Esophagus squamous epithelium (tissue), 5 donors: ENCODE measurements around the gene DNAJA3. TPM values are rescaled to one million over a fixed set of nuclear protein-coding genes. Genes with fewer than 3 reads are reported as not detected.

ENCODE experiments used
- DNase-seq: peaks from one replicate; lab custom pipeline; 2025; lab: John Stamatoyannopoulos, UW
- H3K27ac ChIP-seq, 4 donors: fragments of 200-600 bp; sonication (generic); one replicate each; pipeline ENCODE4 v1.5.1; 2016 to 2019; ENCODE audit warnings: mild to moderate bottlenecking in 1 of 4
- H3K27me3 ChIP-seq, 4 donors: fragments of 200-600 bp; sonication (generic); 1 replicate in 3 of 4; 2 replicates in 1 of 4; pipeline versions ENCODE4 v1.5.1 to v1.6.0; 2017 to 2021; ENCODE audit warnings: antibody characterized with exemption in 1 of 4
- H3K36me3 ChIP-seq, 3 donors: fragments of 200-600 bp; sonication (generic); one replicate each; pipeline ENCODE4 v1.5.1; 2016 to 2019
- H3K4me1 ChIP-seq, 3 donors: fragments of 200-600 bp; sonication (generic); one replicate each; pipeline ENCODE4 v1.5.1; 2017 to 2019
- H3K4me3 ChIP-seq, 4 donors: fragments of 200-600 bp; sonication (generic); 1 replicate in 3 of 4; 2 replicates in 1 of 4; pipeline ENCODE4 v1.5.1; 2016 to 2019; ENCODE audit warnings: mild to moderate bottlenecking in 2 of 4, moderate library complexity in 1 of 4
- H3K9me3 ChIP-seq, 3 donors: fragments of 200-600 bp; sonication (generic); one replicate each; pipeline ENCODE4 v1.5.1; 2016 to 2019
- CTCF ChIP-seq, 6 experiments: fragments of 450-650 bp in 4 of 6; fragments of 200-600 bp in 2 of 6; sonication (generic) in 2 of 6; IDR thresholded peaks; one replicate each; pipeline ENCODE4 v1.5.1; 2016 to 2019; ENCODE audit warnings: antibody characterized with exemption in 6 of 6, mild to moderate bottlenecking in 4 of 6, moderate library complexity in 4 of 6
- POLR2A ChIP-seq, 4 donors: fragments of 450-650 bp; IDR thresholded peaks; one replicate each; pipeline ENCODE4 v1.6.1; 2017; ENCODE audit warnings: antibody characterized with exemption in 4 of 4, mild to moderate bottlenecking in 4 of 4, moderate library complexity in 3 of 4
- WGBS, 2 donors: methylation state at CpG; one replicate each; pipeline ENCODE4 v1.1.5; 2018; 5-methylcytosine and 5-hydroxymethylcytosine counted together
- intact Hi-C: fragments of 100-400 bp; cut with DNase I; formaldehyde crosslinking; loops from one replicate; pipeline ENCODE4 v1.15.0; 2022
- total RNA-seq, 4 donors: library from RNA; depleted of rRNA; stranded (reverse); fragments of >200 nt; gene quantifications; one replicate each; pipeline ENCODE4 v1.1.0, GENCODE V29; 2016
- donor health status: DM: yes; HTN: yes; CAD: no.

DNAJA3 gene
- total RNA-seq, 4 donors from 2014 or later, result 45.2 to 59.1 (median 49.1) TPM

- intact Hi-C loops, result no loop called here
- 80% methylated on average over 3 of the region's 55 CpGs; no CpG with 5 or more reads in 1 of the 2 donors for WGBS, 2 donors
- no peaks in the 10 kb centered on the region for H3K27me3 ChIP-seq
- no peaks in the 10 kb centered on the region for H3K9me3 ChIP-seq
- no peak overlapping the region for H3K4me3 ChIP-seq
- peaks cover 10 to 64% (median 12%) of the 10 kb centered on the region in 3 donors for H3K4me1 ChIP-seq
- H3K36me3 ChIP-seq, result peaks cover 0 to 86% (median 14%) of the 10 kb centered on the region in 3 donors
- DNase-seq, result no peak
- TF ChIP-seq CTCF (IDR thresholded peaks at IDR 0.05) (no peak), POLR2A (IDR thresholded peaks at IDR 0.05) (no peak)
- H3K27ac ChIP-seq, result no peak overlapping the region
Observed at GRCh38 chr16:4381935-4382794, 43.5 kb upstream of the DNAJA3 start.

GRCh38 chr16:4382795-4383357 lies 42.8 kb upstream of the DNAJA3 start:
- TF ChIP-seq POLR2A (IDR thresholded peaks at IDR 0.05), result no peak
- TF ChIP-seq CTCF (IDR thresholded peaks at IDR 0.05), result no peak
- Histone ChIP-seq H3K4me3 (no peak overlapping the region), H3K27me3 (no peaks in the 10 kb centered on the region), H3K9me3 (no peaks in the 10 kb centered on the region), H3K36me3 (peaks cover 0 to 91% (median 14%) of the 10 kb centered on the region in 3 donors), H3K4me1 (peaks cover 3 to 63% (median 6%) of the 10 kb centered on the region in 3 donors), H3K27ac (no peak overlapping the region)
- 73 to 80% methylated on average over 13 to 14 of the region's 21 CpGs for WGBS, 2 donors
- DNase-seq, result no peak
- intact Hi-C loops, result no loop called here

- no peak for TF ChIP-seq POLR2A (IDR thresholded peaks at IDR 0.05)
- peak overlapping the region in 2 of 4 donors; percentile 44 to 65 for H3K27ac ChIP-seq
- intact Hi-C loops, result no loop called here
- no peaks in the 10 kb centered on the region for H3K27me3 ChIP-seq
- 100% methylated on average over 7 of the region's 12 CpGs; no CpG with 5 or more reads in 1 of the 2 donors for WGBS, 2 donors
- peaks cover 0 to 87% (median 14%) of the 10 kb centered on the region in 3 donors for H3K36me3 ChIP-seq
- H3K4me1 ChIP-seq, result peaks cover 0 to 62% (median 0%) of the 10 kb centered on the region in 3 donors
- H3K9me3 ChIP-seq, result no peaks in the 10 kb centered on the region
- no peak overlapping the region for H3K4me3 ChIP-seq
- no peak for DNase-seq
Observed at GRCh38 chr16:4383591-4384444, 41.9 kb upstream of the DNAJA3 start.

- Histone ChIP-seq H3K4me1 (peaks cover 0 to 56% (median 0%) of the 10 kb centered on the region in 3 donors), H3K9me3 (no peaks in the 10 kb centered on the region), H3K4me3 (no peak overlapping the region), H3K27ac (peak overlapping the region in 3 of 4 donors; percentile 5 to 65 (median 44)), H3K27me3 (no peaks in the 10 kb centered on the region), H3K36me3 (peaks cover 0 to 82% (median 14%) of the 10 kb centered on the region in 3 donors)
- no peak for TF ChIP-seq CTCF (IDR thresholded peaks at IDR 0.05)
- no peak for TF ChIP-seq POLR2A (IDR thresholded peaks at IDR 0.05)
- no peak for DNase-seq
- WGBS, 2 donors, result 51 to 59% methylated on average over 2 to 7 of the region's 20 CpGs
- intact Hi-C loops, result no loop called here
Observed at GRCh38 chr16:4384509-4384942, 41.1 kb upstream of the DNAJA3 start.

GRCh38 chr16:4385066-4385788 lies 40.4 kb upstream of the DNAJA3 start:
- Histone ChIP-seq H3K27ac (peak overlapping the region in 3 of 4 donors; percentile 44 to 65 (median 59)), H3K36me3 (peaks cover 0 to 85% (median 18%) of the 10 kb centered on the region in 3 donors), H3K9me3 (no peaks in the 10 kb centered on the region), H3K4me1 (peaks cover 0 to 52% (median 0%) of the 10 kb centered on the region in 3 donors), H3K4me3 (no peak overlapping the region), H3K27me3 (no peaks in the 10 kb centered on the region)
- DNase-seq, result no peak
- intact Hi-C loops, result no loop called here
- TF ChIP-seq POLR2A (IDR thresholded peaks at IDR 0.05) (no peak), CTCF (IDR thresholded peaks at IDR 0.05) (no peak)
- WGBS, 2 donors, result 81 to 82% methylated on average over 12 to 13 of the region's 20 CpGs
